Measurements from ENCODE around the gene SCD5. TPM values are rescaled to one million over a fixed set of nuclear protein-coding genes. Genes with fewer than 3 reads are reported as not detected.

SCD5 gene
- total RNA-seq, 6 donors from 2014 or later: 17.8 to 40.3 (median 25.3) TPM

GRCh38 chr4:82624819-82625218 is 173.8 kb downstream of the SCD5 start:
- no peaks in the 10 kb centered on the region for H3K9me3 ChIP-seq
- H3K4me3 ChIP-seq: no peak overlapping the region
- DNase-seq (no peak), ATAC-seq (ENCODE audit: low FRiP score in 2 of 2) (no peak)
- H3K36me3 ChIP-seq: no peaks in the 10 kb centered on the region
- TF ChIP-seq CTCF (IDR thresholded peaks at IDR 0.05) (no peak), POLR2AphosphoS5 (IDR thresholded peaks at IDR 0.05) (no peak), EP300 (IDR thresholded peaks at IDR 0.05) (no peak), POLR2A (IDR thresholded peaks at IDR 0.05) (no peak)
- H3K27me3 ChIP-seq: no peaks in the 10 kb centered on the region
- no peak overlapping the region for H3K27ac ChIP-seq
- no peaks in the 10 kb centered on the region for H3K4me1 ChIP-seq
- WGBS, 2 donors: 65 to 75% methylated on average over 4 of the region's 4 CpGs

DNA sequence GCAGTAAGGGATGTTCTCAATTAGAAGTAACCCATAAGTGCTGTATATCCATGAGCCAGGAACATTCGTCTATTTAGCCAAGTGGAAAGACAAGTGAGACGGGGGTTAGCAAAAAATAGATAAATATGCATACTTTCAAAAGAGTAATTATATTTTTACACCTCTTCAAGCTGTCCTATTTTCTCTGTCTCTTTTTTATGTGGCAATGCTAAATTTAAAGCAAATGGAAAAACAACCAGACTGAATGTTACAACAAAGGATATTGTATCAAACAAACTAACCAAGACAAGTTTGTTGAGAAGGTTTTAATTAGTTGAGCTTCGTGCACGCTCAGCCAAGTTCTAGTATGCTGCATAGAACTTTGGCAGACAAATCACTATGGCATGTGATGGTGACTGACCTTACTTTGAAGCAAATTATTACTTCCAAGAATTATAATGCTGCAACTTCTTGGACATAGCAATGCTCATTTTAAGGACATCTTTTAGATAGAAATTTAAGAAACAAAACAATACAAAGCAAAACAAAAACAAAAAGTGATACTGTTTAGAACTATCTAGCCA is 175.4 kb downstream of the SCD5 start:
- ATAC-seq (ENCODE audit: low FRiP score in 2 of 2): no peak
- no peak overlapping the region for H3K4me3 ChIP-seq

DNA sequence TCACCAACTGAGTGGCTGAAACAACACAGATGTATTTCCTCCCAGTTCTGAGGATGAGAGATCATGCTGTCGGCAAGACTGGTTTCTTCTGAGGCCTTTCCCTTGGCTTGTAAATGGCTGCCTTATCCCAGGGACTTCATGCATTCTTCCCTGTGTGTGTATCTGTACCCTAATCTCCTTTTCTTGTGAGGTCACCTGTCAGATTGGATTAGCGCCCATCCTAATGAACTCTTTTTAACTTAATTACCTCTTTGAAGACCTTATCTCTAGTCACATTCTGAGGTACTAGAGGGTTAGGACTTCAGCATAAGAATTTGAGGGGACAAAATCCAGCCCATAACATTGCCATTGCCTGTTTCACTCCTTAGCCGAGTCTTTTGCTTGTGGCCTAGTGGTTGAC is 177.3 kb downstream of the SCD5 start:
- Histone ChIP-seq H3K27me3 (no peaks in the 10 kb centered on the region), H3K4me3 (no peak overlapping the region), H3K4me1 (no peaks in the 10 kb centered on the region), H3K9me3 (no peaks in the 10 kb centered on the region), H3K36me3 (no peaks in the 10 kb centered on the region), H3K27ac (no peak overlapping the region)
- ATAC-seq (ENCODE audit: low FRiP score in 2 of 2) (no peak), DNase-seq (no peak)
- TF ChIP-seq POLR2AphosphoS5 (IDR thresholded peaks at IDR 0.05) (no peak), CTCF (IDR thresholded peaks at IDR 0.05) (no peak), POLR2A (IDR thresholded peaks at IDR 0.05) (no peak), EP300 (IDR thresholded peaks at IDR 0.05) (no peak)
- WGBS, 2 donors: 58 to 68% methylated on average over 3 of the region's 3 CpGs

More for the DNA sequence above, 175.4 kb downstream of the SCD5 start:
- Histone ChIP-seq H3K4me1 (no peaks in the 10 kb centered on the region), H3K9me3 (no peaks in the 10 kb centered on the region), H3K27ac (no peak overlapping the region), H3K27me3 (no peaks in the 10 kb centered on the region), H3K36me3 (no peaks in the 10 kb centered on the region)
- 81 to 85% methylated on average over 4 of the region's 4 CpGs for WGBS, 2 donors
- DNase-seq: no peak
- TF ChIP-seq POLR2A (IDR thresholded peaks at IDR 0.05) (no peak), EP300 (IDR thresholded peaks at IDR 0.05) (no peak), CTCF (IDR thresholded peaks at IDR 0.05) (no peak), POLR2AphosphoS5 (IDR thresholded peaks at IDR 0.05) (no peak)

DNA sequence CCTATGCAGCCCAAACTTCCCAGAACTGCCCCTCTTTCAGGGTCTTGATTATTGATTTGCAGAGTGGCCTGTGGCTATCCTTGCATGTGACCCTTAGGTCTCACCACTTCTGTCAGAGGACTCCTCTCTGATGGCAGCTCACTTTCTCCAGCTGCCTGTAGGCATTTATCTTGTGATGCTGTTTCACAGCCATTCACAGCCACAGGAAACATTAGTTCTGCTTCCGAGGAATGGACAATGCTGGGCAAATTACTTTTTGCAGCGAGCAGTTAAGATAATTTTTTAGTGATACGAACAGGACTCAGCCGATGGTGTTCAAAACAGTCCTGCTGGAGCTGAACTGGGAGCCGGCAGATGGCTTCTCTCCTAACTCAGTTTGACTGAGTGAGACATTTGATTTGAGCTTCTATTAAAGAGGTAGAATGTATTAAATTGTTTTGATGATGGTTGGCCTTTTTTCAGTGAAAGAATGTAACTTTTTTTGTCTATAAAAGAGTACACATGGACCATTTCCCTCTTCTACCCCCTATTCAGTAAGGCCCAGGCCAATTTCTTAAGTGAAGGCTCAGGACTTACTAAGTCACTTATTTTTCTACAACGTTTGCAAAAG is 178.4 kb downstream of the SCD5 start:
- TF ChIP-seq POLR2A (IDR thresholded peaks at IDR 0.05) (no peak), CTCF (IDR thresholded peaks at IDR 0.05) (no peak)
- H3K4me1 ChIP-seq: no peaks in the 10 kb centered on the region
- H3K27ac ChIP-seq: no peak overlapping the region
- H3K36me3 ChIP-seq: no peaks in the 10 kb centered on the region
- 40 to 50% methylated on average over 6 of the region's 6 CpGs for WGBS, 2 donors
- no peak for DNase-seq
- H3K27me3 ChIP-seq: no peaks in the 10 kb centered on the region
- no peaks in the 10 kb centered on the region for H3K9me3 ChIP-seq
- H3K4me3 ChIP-seq: no peak overlapping the region
- ATAC-seq (ENCODE audit: low FRiP score in 2 of 2): no peak

GRCh38 chr4:82618103-82618720 is 180.4 kb downstream of the SCD5 start:
- WGBS, 2 donors: 63 to 71% methylated on average over 2 of the region's 2 CpGs
- no peaks in the 10 kb centered on the region for H3K9me3 ChIP-seq
- H3K4me3 ChIP-seq: no peak overlapping the region
- no peaks in the 10 kb centered on the region for H3K36me3 ChIP-seq
- DNase-seq: no peak
- ATAC-seq (ENCODE audit: low FRiP score in 2 of 2): no peak
- no peaks in the 10 kb centered on the region for H3K4me1 ChIP-seq
- H3K27ac ChIP-seq: no peak overlapping the region
- TF ChIP-seq EP300 (IDR thresholded peaks at IDR 0.05): no peak
- TF ChIP-seq POLR2A (IDR thresholded peaks at IDR 0.05): no peak
- no peak for TF ChIP-seq POLR2AphosphoS5 (IDR thresholded peaks at IDR 0.05)
- no peak for TF ChIP-seq CTCF (IDR thresholded peaks at IDR 0.05)
- no peaks in the 10 kb centered on the region for H3K27me3 ChIP-seq

Measured in upper lobe of left lung (tissue), 6 donors.